Neural progenitor cell (in vitro differentiated cells): Measurements from ENCODE around the gene BRINP3.

Source experiments
- CTCF ChIP-seq: fragments of 200-600 bp; sonication (generic); IDR thresholded peaks from 2 replicates; pipeline ENCODE4 v1.5.1; 2017; ENCODE audit warnings: antibody characterized with exemption, mild to moderate bottlenecking
- EZH2 ChIP-seq: fragments of 200-600 bp; sonication (generic); IDR thresholded peaks from 2 replicates; pipeline ENCODE4 v1.6.1; 2017; ENCODE audit warnings: antibody characterized with exemption, mild to moderate bottlenecking, moderate library complexity
- EZH2phosphoT487 ChIP-seq: fragments of 200-600 bp; sonication (generic); IDR thresholded peaks from 2 replicates; pipeline ENCODE4 v1.6.1; 2017; ENCODE audit warnings: antibody characterized with exemption

- TF ChIP-seq CTCF (no peak), EZH2 (no peak), EZH2phosphoT487 (no peak)
These were observed 322.9 kb downstream of the BRINP3 start for GRCh38 chr1:190154744-190155143.
